ENCODE results near the gene RPL22L1.

GRCh38 chr3:170862618-170863374, 7.2 kb downstream of the RPL22L1 start:
- TF ChIP-seq CTCF (conservative IDR thresholded peaks at IDR 0.05; ENCODE audit: low read depth, low read length) (no peak), EZH2 (IDR thresholded peaks at IDR 0.05; ENCODE audit: borderline replicate concordance, low read depth, low read length, poor library complexity, severe bottlenecking) (no peak)
